Left ventricle myocardium inferior (tissue), 1 donor: ENCODE results near the gene OGFOD2. TPM values are rescaled to one million over a fixed set of nuclear protein-coding genes. Genes with fewer than 3 reads are reported as not detected.

Experiments used
- DNase-seq: peaks from one replicate; pipeline ENCODE4 v3.0.0-alpha.2; 2020
- H3K27ac ChIP-seq: fragments of 200-600 bp; replicated peaks from 2 replicates; pipeline ENCODE4 v1.8.0; 2021
- H3K27me3 ChIP-seq: fragments of 200-600 bp; 2 replicates; pipeline ENCODE4 v1.8.0; 2021; ENCODE audit warnings: low read depth
- H3K36me3 ChIP-seq: fragments of 200-600 bp; 2 replicates; pipeline ENCODE4 v1.8.0; 2021
- H3K4me1 ChIP-seq: fragments of 200-600 bp; 2 replicates; pipeline ENCODE4 v1.8.0; 2021
- H3K4me3 ChIP-seq: fragments of 200-600 bp; 2 replicates; pipeline ENCODE4 v1.8.0; 2021; ENCODE audit warnings: mild to moderate bottlenecking, moderate library complexity
- H3K9me3 ChIP-seq: fragments of 200-600 bp; replicated peaks from 2 replicates; pipeline ENCODE4 v1.8.0; 2021
- intact Hi-C: fragments of 100-400 bp; cut with micrococcal nuclease; formaldehyde crosslinking; loops from one replicate; pipeline ENCODE4 v1.11.0; 2022
- total RNA-seq: library from RNA; stranded (reverse); fragmentation: NEBNext Ultra II Directional; extraction: Animal tissue kit (Norgen Biotek cat#: 25700); gene quantifications from one replicate; pipeline ENCODE4 v1.2.1, GENCODE V29; 2021
- TF ChIP-seq, protein P1 (sequence below): fragments of 200-600 bp; IDR thresholded peaks from 2 replicates; pipeline ENCODE4 v1.8.0; 2021; ENCODE audit warnings: antibody characterized with exemption, mild to moderate bottlenecking, borderline replicate concordance
- donor health status: DM: no; HTN: yes; CAD: no; lungs with severe emphysema.

The OGFOD2 gene
- total RNA-seq, 1 donor from 2014 or later = 14.9 TPM

DNA sequence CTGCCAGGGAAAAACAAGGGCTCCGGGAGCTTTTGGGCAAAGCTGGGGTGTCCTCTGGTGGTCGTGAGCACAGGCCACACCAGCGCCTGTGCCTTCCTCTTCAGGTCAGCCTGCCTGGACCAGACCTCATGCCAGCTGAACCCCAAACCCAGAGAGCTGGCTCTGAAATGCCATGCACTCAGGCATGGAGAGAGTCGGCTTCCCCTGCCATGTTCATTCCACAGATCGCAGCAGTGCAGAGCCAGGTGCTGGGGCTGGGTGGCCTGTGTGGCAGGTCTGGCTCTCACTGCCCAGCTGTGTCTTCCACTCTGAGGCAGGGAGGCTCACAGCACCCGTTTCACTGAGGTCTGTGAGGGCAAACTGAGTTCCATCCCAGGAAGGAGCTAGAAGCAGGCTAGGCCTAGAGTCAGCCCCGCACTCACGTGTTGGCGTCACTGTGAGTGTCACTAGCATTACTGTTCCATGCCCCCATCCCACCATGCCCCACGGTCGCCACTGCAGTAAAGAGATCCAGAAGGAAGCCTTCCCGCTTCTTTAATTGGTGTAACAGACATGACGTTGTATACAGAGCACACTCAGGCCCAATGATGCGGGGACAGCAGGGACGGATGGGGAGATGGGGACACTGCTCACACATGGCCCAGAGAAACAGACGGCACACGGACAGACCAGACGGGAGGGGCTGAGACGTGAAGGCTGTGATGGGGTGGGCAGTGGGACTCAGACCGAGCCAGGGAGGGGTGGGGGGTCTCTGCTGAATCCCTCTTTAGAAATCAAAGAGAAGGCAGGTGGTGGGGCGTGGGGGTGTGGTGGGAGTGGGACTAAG lies 8.1 kb downstream of the OGFOD2 start:
- Histone ChIP-seq H3K4me3 (peak overlapping the region; percentile 99), H3K36me3 (peaks cover 40% of the 10 kb centered on the region), H3K4me1 (peaks cover 75% of the 10 kb centered on the region), H3K9me3 (no peaks in the 10 kb centered on the region), H3K27ac (peak overlapping the region; percentile 70), H3K27me3 (no peaks in the 10 kb centered on the region)
- TF ChIP-seq, protein P1, sequence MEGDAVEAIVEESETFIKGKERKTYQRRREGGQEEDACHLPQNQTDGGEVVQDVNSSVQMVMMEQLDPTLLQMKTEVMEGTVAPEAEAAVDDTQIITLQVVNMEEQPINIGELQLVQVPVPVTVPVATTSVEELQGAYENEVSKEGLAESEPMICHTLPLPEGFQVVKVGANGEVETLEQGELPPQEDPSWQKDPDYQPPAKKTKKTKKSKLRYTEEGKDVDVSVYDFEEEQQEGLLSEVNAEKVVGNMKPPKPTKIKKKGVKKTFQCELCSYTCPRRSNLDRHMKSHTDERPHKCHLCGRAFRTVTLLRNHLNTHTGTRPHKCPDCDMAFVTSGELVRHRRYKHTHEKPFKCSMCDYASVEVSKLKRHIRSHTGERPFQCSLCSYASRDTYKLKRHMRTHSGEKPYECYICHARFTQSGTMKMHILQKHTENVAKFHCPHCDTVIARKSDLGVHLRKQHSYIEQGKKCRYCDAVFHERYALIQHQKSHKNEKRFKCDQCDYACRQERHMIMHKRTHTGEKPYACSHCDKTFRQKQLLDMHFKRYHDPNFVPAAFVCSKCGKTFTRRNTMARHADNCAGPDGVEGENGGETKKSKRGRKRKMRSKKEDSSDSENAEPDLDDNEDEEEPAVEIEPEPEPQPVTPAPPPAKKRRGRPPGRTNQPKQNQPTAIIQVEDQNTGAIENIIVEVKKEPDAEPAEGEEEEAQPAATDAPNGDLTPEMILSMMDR = no peak
- no peak for DNase-seq
- intact Hi-C loops = loop anchor here (10.0 kb wide), 1 partner anchor 252 kb away; the partner anchor contains the start of genes MPHOSPH9 and MTRFR

GRCh38 chr12:122983789-122984515 lies 8.9 kb downstream of the OGFOD2 start:
- Histone ChIP-seq H3K4me3 (peak overlapping the region; percentile 17), H3K4me1 (peaks cover 68% of the 10 kb centered on the region), H3K9me3 (no peaks in the 10 kb centered on the region), H3K27me3 (no peaks in the 10 kb centered on the region), H3K27ac (peak overlapping the region; percentile 70), H3K36me3 (peaks cover 47% of the 10 kb centered on the region)
- intact Hi-C loops = loop anchor here (10.0 kb wide), 1 partner anchor 251 kb away; the partner anchor contains the start of genes MPHOSPH9 and MTRFR
- TF ChIP-seq, protein P1 = no peak
- no peak for DNase-seq

DNA sequence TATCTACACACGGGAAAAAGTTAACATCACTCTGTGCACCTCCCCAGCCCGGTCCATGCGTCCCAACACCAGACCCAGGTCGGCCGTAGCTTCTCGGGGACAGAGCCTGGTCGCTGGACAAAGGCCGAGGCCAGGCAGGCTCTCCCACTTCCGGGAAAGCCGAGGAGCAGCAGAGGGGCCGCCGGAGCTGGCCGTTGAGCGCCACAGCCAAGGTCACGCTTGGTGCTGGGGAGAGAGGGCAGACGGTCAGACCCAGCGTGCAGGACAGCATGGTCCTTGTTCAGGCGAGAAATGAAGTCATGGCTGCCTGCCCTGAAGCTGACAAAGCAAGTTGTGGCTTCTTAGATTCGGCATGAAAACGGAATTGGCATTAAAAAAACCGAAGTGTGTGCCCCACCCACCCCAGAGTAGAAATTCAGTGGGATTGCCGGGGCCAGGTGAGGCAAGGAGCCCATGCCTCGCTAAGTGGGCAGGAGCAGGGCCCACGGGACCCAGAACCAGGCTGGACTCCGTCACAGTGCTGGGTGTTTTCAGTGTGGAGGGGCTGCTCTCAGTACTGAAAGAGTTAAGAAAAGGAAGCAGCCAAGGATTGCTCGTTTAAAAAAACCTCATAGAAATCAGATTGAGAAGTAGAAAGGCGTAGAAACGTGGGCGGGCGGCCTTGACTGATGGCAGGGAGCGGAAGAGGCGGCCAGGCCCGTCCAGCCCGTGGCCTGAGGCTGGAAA lies 9.7 kb downstream of the OGFOD2 start:
- peak; percentile 54 for DNase-seq
- intact Hi-C loops = loop anchor here (10.0 kb wide), 1 partner anchor 250 kb away; the partner anchor contains the start of genes MPHOSPH9 and MTRFR
- H3K4me1 ChIP-seq = peaks cover 59% of the 10 kb centered on the region
- no peaks in the 10 kb centered on the region for H3K9me3 ChIP-seq
- TF ChIP-seq, protein P1 = no peak
- no peaks in the 10 kb centered on the region for H3K27me3 ChIP-seq
- H3K27ac ChIP-seq = peak overlapping the region; percentile 70
- peaks cover 51% of the 10 kb centered on the region for H3K36me3 ChIP-seq
- peak overlapping the region; percentile 17 for H3K4me3 ChIP-seq

DNA sequence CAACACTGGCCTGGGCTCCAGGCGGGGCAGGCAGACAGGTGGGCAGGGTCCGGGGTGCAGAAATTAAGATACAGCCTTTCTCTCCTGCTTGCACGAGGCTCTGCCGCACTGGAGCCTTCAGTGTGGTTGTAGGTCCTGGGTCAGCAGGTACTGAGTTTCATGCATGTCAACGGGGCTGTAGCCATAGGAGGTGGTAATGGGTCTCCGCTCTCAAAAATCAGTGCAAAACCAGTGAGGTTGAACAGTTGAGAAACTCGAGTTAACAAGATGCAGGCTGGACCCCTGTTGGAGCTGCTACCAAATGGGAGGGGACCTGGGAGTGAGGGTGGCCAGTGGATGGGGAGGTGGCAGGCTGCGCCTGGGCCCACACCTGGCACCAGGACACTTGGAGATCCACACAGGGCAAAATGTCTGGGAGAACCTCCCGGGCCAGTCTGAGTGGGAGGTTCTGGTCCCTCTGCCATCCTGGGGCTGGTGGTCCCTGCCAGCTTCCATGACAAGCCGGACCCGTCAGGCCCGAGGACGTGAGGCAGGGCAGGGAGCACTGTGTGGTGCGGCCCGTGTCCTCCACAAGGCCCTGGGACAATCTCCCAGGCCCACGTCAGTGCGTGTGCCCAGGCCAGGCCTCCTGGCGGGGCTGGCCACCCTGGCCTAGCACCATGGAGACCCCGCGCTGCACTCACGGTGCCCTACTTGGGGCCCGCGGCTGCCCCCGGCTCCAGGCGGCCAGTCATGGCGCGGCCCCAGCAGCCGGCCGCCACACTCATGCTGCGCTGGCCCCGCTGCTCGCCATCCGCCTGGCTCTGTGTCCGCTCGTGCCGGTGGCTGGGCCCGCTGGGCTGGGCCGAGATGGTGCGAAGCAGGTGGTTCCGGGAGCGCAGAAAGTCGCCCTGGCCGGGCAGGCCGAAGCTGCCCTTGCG lies 10.6 kb downstream of the OGFOD2 start:
- Histone ChIP-seq H3K27ac (peak overlapping the region; percentile 70), H3K36me3 (peaks cover 60% of the 10 kb centered on the region), H3K4me1 (peaks cover 51% of the 10 kb centered on the region), H3K4me3 (no peak overlapping the region), H3K9me3 (no peaks in the 10 kb centered on the region), H3K27me3 (no peaks in the 10 kb centered on the region)
- no peak for DNase-seq
- intact Hi-C loops = loop anchor here (10.0 kb wide), 1 partner anchor 249 kb away; the partner anchor contains the start of genes MPHOSPH9 and MTRFR
- TF ChIP-seq, protein P1 = no peak
